ENCODE results near the gene MKS1. TPM values are rescaled to one million over a fixed set of nuclear protein-coding genes. Genes with fewer than 3 reads are reported as not detected.

Gene MKS1
- total RNA-seq, 1 experiment from 2014 or later, result 24.8 TPM

DNA sequence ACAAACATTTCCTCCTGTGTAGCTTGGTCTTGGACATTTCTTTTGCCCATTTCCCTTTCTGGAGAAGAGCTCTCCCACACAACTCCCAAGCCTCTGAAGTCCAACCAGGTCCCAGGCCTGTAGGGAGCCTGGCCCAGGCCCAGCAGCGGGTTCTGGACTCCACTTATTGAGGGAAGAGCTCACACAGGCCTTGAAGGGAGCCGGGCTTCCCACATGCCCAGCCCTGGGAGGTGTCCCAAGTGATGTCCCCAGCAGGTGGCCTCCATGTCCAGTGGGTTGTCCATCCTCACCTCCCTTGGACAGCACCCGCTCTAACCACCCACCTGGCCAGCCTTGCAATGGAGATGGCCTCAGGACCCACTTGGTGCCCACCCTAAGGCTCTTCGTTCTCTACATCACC is 32.5 kb downstream of the MKS1 start:
- no peak overlapping the region for H3K4me3 Mint-ChIP-seq
- H3K9me3 ChIP-seq (ENCODE audit: control insufficient read depth, low read depth, low read length), result no peaks in the 10 kb centered on the region
- no peaks in the 10 kb centered on the region for H3K36me3 Mint-ChIP-seq (ENCODE audit: insufficient read depth in 1 of 3, low read depth in 3 of 3)
- WGBS (ENCODE audit: extremely low coverage, insufficient read length, low lambda C conversion rate), result no CpG with 5 or more reads among the region's 4 CpGs
- no peak overlapping the region for H2AFZ ChIP-seq (ENCODE audit: low read length)
- H3K27me3 ChIP-seq (ENCODE audit: insufficient read depth, low read length), result no peaks in the 10 kb centered on the region
- DNase-seq, result no peak
- no peak overlapping the region for H3K18ac ChIP-seq (ENCODE audit: insufficient read length, low read depth, low read length)
- H3K23ac ChIP-seq (ENCODE audit: insufficient read length, low read depth, low read length), result no peak overlapping the region
- no peak overlapping the region for H3K4me2 ChIP-seq (ENCODE audit: insufficient read depth, insufficient read length, low read length)
- H3K4ac ChIP-seq (ENCODE audit: low read depth, low read length), result no peak overlapping the region
- no peak overlapping the region for H4K8ac ChIP-seq (replicated peaks; ENCODE audit: insufficient read length, low read depth, low read length)
- H3K4me1 ChIP-seq (ENCODE audit: insufficient read depth, low read length), result no peaks in the 10 kb centered on the region
- no peak overlapping the region for H2AK5ac ChIP-seq (ENCODE audit: insufficient read length, low read length)
- H3K23me2 ChIP-seq (ENCODE audit: insufficient read length, low read depth, low read length, poor library complexity, severe bottlenecking), result no peaks in the 10 kb centered on the region
- peak overlapping the region in 1 of 3 experiments; percentile 49; a peak in 1 of 7 replicates for H3K27ac Mint-ChIP-seq
- H3K56ac ChIP-seq (ENCODE audit: insufficient read length, low read depth, low read length), result no peak overlapping the region
- H2BK15ac ChIP-seq (ENCODE audit: low read depth, low read length), result no peak overlapping the region
- H3T11ph ChIP-seq (ENCODE audit: low read length), result no peak overlapping the region
- no peak overlapping the region for H3K27ac ChIP-seq (ENCODE audit: insufficient read length, low read depth, low read length)
- no peak overlapping the region for H3K9ac ChIP-seq (ENCODE audit: extremely low read depth, insufficient read length, low read length)
- no peak overlapping the region for H4K5ac ChIP-seq (ENCODE audit: insufficient read length, low read depth, low read length)
- no peak overlapping the region for H4K91ac ChIP-seq (ENCODE audit: insufficient read length, low read depth, low read length)
- no peak overlapping the region for H2BK12ac ChIP-seq (ENCODE audit: insufficient read length, low read depth, low read length)
- no peaks in the 10 kb centered on the region; a peak in 1 of 5 replicates for H3K9me3 Mint-ChIP-seq
- H3K14ac ChIP-seq (ENCODE audit: insufficient read depth, low read length), result no peak overlapping the region
- H2BK5ac ChIP-seq (ENCODE audit: insufficient read length, low read length), result no peak overlapping the region
- no peaks in the 10 kb centered on the region for H4K20me1 ChIP-seq (ENCODE audit: control insufficient read depth, insufficient read depth, insufficient read length)
- no peak overlapping the region for H2BK120ac ChIP-seq (ENCODE audit: low read depth, low read length, poor library complexity, severe bottlenecking)
- TF ChIP-seq, protein P1, sequence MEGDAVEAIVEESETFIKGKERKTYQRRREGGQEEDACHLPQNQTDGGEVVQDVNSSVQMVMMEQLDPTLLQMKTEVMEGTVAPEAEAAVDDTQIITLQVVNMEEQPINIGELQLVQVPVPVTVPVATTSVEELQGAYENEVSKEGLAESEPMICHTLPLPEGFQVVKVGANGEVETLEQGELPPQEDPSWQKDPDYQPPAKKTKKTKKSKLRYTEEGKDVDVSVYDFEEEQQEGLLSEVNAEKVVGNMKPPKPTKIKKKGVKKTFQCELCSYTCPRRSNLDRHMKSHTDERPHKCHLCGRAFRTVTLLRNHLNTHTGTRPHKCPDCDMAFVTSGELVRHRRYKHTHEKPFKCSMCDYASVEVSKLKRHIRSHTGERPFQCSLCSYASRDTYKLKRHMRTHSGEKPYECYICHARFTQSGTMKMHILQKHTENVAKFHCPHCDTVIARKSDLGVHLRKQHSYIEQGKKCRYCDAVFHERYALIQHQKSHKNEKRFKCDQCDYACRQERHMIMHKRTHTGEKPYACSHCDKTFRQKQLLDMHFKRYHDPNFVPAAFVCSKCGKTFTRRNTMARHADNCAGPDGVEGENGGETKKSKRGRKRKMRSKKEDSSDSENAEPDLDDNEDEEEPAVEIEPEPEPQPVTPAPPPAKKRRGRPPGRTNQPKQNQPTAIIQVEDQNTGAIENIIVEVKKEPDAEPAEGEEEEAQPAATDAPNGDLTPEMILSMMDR (conservative IDR thresholded peaks at IDR 0.05), result no peak
- no peaks in the 10 kb centered on the region for H3K79me1 ChIP-seq (ENCODE audit: insufficient read depth, low read depth, low read length, poor library complexity, severe bottlenecking)
- no peak overlapping the region for H2BK20ac ChIP-seq (ENCODE audit: low read depth, low read length, poor library complexity, severe bottlenecking)
- peaks cover 7% of the 10 kb centered on the region for H3K27me3 Mint-ChIP-seq (ENCODE audit: low read depth)
- H3K4me1 Mint-ChIP-seq, result peaks cover 13 to 14% of the 10 kb centered on the region in 2 experiments
- no peaks in the 10 kb centered on the region for H3K79me2 ChIP-seq (ENCODE audit: insufficient read depth, low read length)
